Activated naive CD4-positive, alpha-beta T cell treated with anti-CD3 and anti-CD28 coated beads, Interleukin-2, amount 10 ng/mL, durations not matched to agents 7 days and 5 days (primary cell): Measurements from ENCODE around the gene ACP3.
"Not testable (repeated sequence)": the region's sequence is repeated elsewhere in the genome, so short reads cannot be mapped to it uniquely, and the experiment has no call there.

Experiments
- CTCF ChIA-PET: fragments of 350-600 bp; sonication (Branson Sonifier 250); formaldehyde crosslinking; loops from one replicate; lab custom pipeline; 2021; ENCODE audit warnings: antibody characterized with exemption; lab: Charles Lee
- DNase-seq: peaks from one replicate; pipeline ENCODE4 v3.0.0-alpha.2; 2020
- H3K27ac Mint-ChIP-seq: one replicate; pipeline ENCODE4 v1.8.0; 2021; ENCODE audit warnings: mild to moderate bottlenecking, moderate library complexity, mixed read lengths
- H3K27me3 Mint-ChIP-seq: one replicate; pipeline ENCODE4 v1.8.0; 2021; ENCODE audit warnings: mild to moderate bottlenecking, mixed read lengths
- H3K36me3 Mint-ChIP-seq: one replicate; pipeline ENCODE4 v1.8.0; 2021; ENCODE audit warnings: mixed read lengths
- H3K4me1 Mint-ChIP-seq: one replicate; pipeline ENCODE4 v1.8.0; 2021; ENCODE audit warnings: mixed read lengths
- H3K4me3 Mint-ChIP-seq: one replicate; pipeline ENCODE4 v1.8.0; 2021; ENCODE audit warnings: mild to moderate bottlenecking, moderate library complexity, mixed read lengths
- H3K9me3 Mint-ChIP-seq: one replicate; pipeline ENCODE4 v1.8.0; 2021; ENCODE audit warnings: mixed read lengths

The ACP3 gene

GRCh38 chr3:132356568-132356967 is 39.4 kb downstream of the ACP3 start:
- H3K9me3 Mint-ChIP-seq, result no peaks in the 10 kb centered on the region
- H3K36me3 Mint-ChIP-seq, result no peaks in the 10 kb centered on the region
- peaks cover 4% of the 10 kb centered on the region for H3K27me3 Mint-ChIP-seq
- H3K4me3 Mint-ChIP-seq, result no peak overlapping the region
- H3K4me1 Mint-ChIP-seq, result no peaks in the 10 kb centered on the region
- H3K27ac Mint-ChIP-seq, result no peak overlapping the region
- CTCF ChIA-PET, result interaction anchor here (0.6 to 1.1 kb wide), 2 partner anchors 286 to 867 kb away, joined by 3 read pairs; no protein-coding TSS in a partner anchor
- DNase-seq, result no peak

- Mint-ChIP-seq H3K4me1 (no peaks in the 10 kb centered on the region), H3K36me3 (no peaks in the 10 kb centered on the region)
- CTCF ChIA-PET, result interaction anchor here (1.7 kb wide), 1 partner anchor 18 kb away, joined by 6 read pairs; no protein-coding TSS in a partner anchor
These were observed 43.5 kb downstream of the ACP3 start for GRCh38 chr3:132360717-132361116.

DNA sequence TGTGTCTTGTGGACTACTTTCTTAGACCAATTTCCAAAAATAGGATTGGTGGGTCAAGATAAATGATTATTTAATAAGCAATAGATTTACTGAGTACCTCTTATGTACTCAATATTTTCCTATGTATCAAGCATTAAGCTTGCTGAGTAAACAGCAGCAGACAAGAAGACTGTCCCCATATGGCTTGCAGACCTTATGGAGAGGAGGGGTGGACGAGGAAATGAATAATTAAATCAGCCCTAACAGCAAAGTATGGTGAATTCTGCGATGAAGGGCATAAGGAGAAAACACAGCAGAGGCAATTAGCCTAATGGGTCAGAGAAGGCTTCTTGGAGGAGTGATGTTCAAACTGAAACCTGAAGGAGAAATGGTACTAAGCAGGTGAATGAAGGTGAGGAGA is 45.1 kb downstream of the ACP3 start:
- peaks cover 11% of the 10 kb centered on the region for H3K27me3 Mint-ChIP-seq
- no peak overlapping the region for H3K27ac Mint-ChIP-seq
- no peak for DNase-seq
- H3K4me1 Mint-ChIP-seq, result no peaks in the 10 kb centered on the region
- CTCF ChIA-PET, result no interaction called here
- no peaks in the 10 kb centered on the region for H3K9me3 Mint-ChIP-seq
- H3K4me3 Mint-ChIP-seq, result no peak overlapping the region
- H3K36me3 Mint-ChIP-seq, result no peaks in the 10 kb centered on the region

More at GRCh38 chr3:132360717-132361116, 43.5 kb downstream of the ACP3 start:
- H3K9me3 Mint-ChIP-seq, result no peaks in the 10 kb centered on the region
- H3K27me3 Mint-ChIP-seq, result peaks cover 7% of the 10 kb centered on the region
- no peak for DNase-seq
- no peak overlapping the region for H3K27ac Mint-ChIP-seq
- H3K4me3 Mint-ChIP-seq, result no peak overlapping the region

DNA sequence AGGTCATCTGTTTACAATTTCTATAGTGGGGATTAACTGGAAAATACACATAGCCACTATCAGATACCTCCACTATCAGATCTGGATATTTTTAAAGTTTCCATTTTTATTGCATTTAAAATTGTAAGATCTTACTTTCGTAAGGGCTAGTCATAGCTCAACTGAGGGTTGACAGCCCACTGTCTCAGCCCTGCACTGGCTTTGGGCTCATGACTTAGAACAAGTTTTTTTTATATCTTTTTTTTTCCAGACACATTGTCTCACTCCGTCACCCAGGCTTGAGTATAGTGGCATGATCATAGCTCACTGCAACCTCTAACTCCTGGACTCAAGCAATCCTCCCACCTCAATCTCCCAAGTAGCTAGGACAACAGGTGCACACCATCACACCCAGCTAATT is 51.3 kb downstream of the ACP3 start:
- Mint-ChIP-seq H3K27me3 (peaks cover 9% of the 10 kb centered on the region), H3K4me1 (no peaks in the 10 kb centered on the region), H3K4me3 (no peak overlapping the region), H3K9me3 (no peaks in the 10 kb centered on the region), H3K27ac (no peak overlapping the region), H3K36me3 (no peaks in the 10 kb centered on the region)
- CTCF ChIA-PET, result no interaction called here
- DNase-seq, result no peak

DNA sequence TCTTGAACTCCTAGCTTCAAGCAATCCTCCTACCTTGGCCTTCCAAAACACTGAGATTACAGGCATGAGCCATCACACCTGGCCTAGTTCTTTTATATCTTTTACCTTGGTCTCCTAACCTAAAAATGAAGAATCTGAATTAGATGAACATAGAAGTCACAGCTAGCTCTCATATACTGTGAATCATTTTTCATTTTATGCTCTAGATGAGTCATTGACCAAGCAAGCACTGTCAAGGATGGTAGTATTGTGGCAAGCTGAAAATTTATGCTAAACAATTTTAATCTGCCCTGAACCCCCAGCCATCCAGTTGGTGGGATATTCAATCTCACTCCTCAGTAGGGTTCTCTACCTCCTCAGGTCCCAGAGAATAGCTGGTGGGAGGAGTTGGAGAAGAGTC is 51.8 kb downstream of the ACP3 start:
- no peaks in the 10 kb centered on the region for H3K4me1 Mint-ChIP-seq

DNA sequence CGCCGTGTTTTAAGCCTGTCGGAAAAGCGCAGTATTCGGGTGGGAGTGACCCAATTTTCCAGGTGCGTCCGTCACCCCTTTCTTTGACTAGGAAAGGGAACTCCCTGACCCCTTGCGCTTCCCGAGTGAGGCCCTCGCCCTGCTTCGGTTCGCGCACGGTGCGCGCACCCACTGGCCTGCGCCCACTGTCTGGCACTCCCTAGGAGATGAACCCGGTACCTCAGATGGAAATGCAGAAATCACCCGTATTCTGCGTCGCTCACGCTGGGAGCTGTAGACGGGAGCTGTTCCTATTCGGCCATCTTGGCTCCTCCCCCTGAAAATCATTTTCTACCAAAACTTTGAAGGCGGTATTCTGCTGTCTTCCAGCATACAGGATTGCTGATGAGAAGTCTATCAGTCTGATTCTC is 59.7 kb downstream of the ACP3 start:
- not testable (repeated sequence) for H3K9me3 Mint-ChIP-seq, H3K4me1 Mint-ChIP-seq, DNase-seq, H3K27me3 Mint-ChIP-seq, H3K36me3 Mint-ChIP-seq, H3K27ac Mint-ChIP-seq, H3K4me3 Mint-ChIP-seq
- CTCF ChIA-PET, result interaction anchor here (0.6 kb wide), 1 partner anchor 1819 kb away, joined by 3 read pairs; no protein-coding TSS in a partner anchor

More for the DNA sequence above, 51.8 kb downstream of the ACP3 start:
- Mint-ChIP-seq H3K9me3 (no peaks in the 10 kb centered on the region), H3K36me3 (no peaks in the 10 kb centered on the region), H3K4me3 (no peak overlapping the region), H3K27me3 (peaks cover 9% of the 10 kb centered on the region), H3K27ac (no peak overlapping the region)
- DNase-seq, result no peak
- CTCF ChIA-PET, result no interaction called here

DNA sequence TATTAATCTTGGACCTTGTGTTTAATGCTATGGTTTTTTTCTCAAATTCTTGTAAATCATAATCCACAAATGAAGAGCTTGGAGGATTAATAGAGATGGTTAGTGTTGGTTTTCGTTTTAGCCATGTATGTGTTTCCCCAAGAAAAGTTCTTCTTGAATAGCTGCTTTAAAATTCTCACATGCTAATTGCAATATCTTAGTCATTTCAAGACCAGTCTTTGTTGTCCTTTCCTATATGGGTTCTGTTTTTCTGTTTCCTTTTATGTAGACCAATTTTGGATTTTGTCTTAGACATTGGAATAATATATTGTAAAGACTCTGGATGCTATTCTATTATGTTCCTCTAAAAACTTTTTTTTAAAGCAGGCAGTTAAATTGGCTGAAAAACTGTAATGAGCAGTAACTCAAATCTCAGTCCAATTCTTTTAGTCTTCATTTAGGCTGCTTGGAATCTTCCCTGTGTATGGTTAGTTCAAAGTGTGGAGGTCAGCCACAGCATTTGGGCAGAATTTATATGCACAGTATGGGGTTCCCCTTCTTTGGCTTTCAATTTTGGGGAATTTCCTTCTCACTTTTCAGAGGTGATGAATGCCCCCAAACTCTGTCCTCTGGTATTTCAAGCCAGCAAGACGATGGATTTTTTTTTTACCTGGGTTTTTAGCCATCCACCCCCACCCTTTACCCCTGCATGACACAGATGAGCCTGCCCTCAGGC is 61.0 kb downstream of the ACP3 start:
- Mint-ChIP-seq H3K36me3 (no peaks in the 10 kb centered on the region), H3K9me3 (no peaks in the 10 kb centered on the region), H3K4me1 (no peaks in the 10 kb centered on the region), H3K27ac (no peak overlapping the region), H3K4me3 (no peak overlapping the region), H3K27me3 (no peaks in the 10 kb centered on the region)
- DNase-seq, result no peak
- CTCF ChIA-PET, result no interaction called here

DNA sequence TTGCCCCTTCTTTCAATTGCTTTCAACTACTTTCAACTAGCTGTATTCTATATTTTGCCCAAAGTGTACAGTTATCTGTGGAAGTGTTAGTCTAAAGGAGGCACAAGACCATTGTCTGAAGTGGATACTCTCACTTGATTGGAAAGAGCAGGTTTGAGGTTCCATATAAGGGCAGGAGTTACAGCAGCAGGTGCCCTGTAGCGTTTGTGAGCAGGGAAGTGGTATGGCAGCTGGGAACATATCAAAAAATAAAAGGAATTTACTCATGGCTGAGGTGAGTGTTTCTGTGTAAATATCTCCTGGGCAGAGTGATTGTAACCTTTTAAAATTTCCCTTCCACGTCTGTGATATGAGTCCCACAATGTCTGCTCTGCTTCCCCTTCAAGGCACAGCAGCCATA is 61.6 kb downstream of the ACP3 start:
- Mint-ChIP-seq H3K27ac (no peak overlapping the region), H3K36me3 (no peaks in the 10 kb centered on the region), H3K4me1 (no peaks in the 10 kb centered on the region), H3K27me3 (no peaks in the 10 kb centered on the region), H3K4me3 (no peak overlapping the region), H3K9me3 (no peaks in the 10 kb centered on the region)
- DNase-seq, result no peak
- CTCF ChIA-PET, result no interaction called here

DNA sequence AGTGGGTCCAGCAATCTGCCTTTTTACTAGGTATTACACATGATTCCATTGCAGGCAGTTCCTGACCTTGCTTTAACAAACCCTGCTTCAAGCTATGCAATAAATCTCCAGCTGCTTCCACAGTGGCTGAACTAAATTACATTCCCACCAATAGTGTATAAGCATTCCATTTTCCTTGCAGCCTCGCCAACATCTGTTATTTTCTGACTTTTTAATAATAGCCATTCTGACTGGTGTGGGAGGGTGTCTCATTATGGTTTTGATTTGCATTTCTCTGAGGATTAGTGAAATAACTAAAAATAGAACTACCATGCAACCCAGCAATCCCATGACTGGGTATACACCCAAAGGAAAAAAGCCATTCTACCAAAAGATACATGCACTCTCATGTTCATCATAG is 63.7 kb downstream of the ACP3 start:
- no peak overlapping the region for H3K4me3 Mint-ChIP-seq
- no peaks in the 10 kb centered on the region for H3K9me3 Mint-ChIP-seq
- no peaks in the 10 kb centered on the region for H3K36me3 Mint-ChIP-seq
- DNase-seq, result no peak
- H3K27ac Mint-ChIP-seq, result no peak overlapping the region
- H3K27me3 Mint-ChIP-seq, result no peaks in the 10 kb centered on the region
- CTCF ChIA-PET, result no interaction called here
- no peaks in the 10 kb centered on the region for H3K4me1 Mint-ChIP-seq

GRCh38 chr3:132381348-132381944 is 64.2 kb downstream of the ACP3 start:
- no peak for DNase-seq
- no peak overlapping the region for H3K27ac Mint-ChIP-seq
- CTCF ChIA-PET, result no interaction called here
- H3K9me3 Mint-ChIP-seq, result no peaks in the 10 kb centered on the region
- no peaks in the 10 kb centered on the region for H3K36me3 Mint-ChIP-seq
- H3K4me1 Mint-ChIP-seq, result no peaks in the 10 kb centered on the region
- H3K4me3 Mint-ChIP-seq, result no peak overlapping the region
- no peaks in the 10 kb centered on the region for H3K27me3 Mint-ChIP-seq

GRCh38 chr3:132382267-132382666 is 65.1 kb downstream of the ACP3 start:
- Mint-ChIP-seq H3K4me1 (no peaks in the 10 kb centered on the region), H3K27ac (no peak overlapping the region), H3K36me3 (no peaks in the 10 kb centered on the region), H3K4me3 (no peak overlapping the region), H3K9me3 (no peaks in the 10 kb centered on the region), H3K27me3 (no peaks in the 10 kb centered on the region)
- no peak for DNase-seq
- CTCF ChIA-PET, result interaction anchor here (1.7 kb wide), 1 partner anchor 16 kb away, joined by 4 read pairs; no protein-coding TSS in a partner anchor

DNA sequence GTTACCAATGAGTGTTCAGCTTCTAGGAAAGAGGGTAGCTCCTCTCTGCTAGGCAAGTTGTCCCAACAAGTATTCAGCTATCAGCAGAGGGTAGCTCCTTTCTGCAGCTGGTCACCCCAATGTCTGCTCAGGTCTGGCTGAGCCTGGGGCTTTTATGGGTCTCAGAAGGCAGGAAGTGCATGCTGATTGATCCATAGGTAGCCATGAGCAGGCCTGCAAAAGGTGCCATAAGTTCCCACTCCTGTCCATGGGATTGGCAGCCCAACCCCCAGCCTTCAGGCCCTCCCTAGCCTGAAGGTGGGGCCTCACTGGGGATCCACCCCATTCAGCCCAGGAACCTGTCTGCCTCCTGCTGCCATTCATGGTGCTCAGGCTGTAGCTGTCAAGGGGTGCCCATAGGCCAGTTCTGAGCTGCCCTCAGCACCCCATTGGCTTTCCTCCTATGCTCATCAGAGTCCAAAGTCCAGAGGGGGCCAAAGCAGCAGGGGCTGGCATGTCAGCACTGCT is 65.5 kb downstream of the ACP3 start:
- H3K27ac Mint-ChIP-seq, result no peak overlapping the region
- CTCF ChIA-PET, result interaction anchor here (1.7 kb wide), 1 partner anchor 15 kb away, joined by 4 read pairs; no protein-coding TSS in a partner anchor
- no peaks in the 10 kb centered on the region for H3K36me3 Mint-ChIP-seq
- H3K4me3 Mint-ChIP-seq, result no peak overlapping the region
- H3K27me3 Mint-ChIP-seq, result no peaks in the 10 kb centered on the region
- no peaks in the 10 kb centered on the region for H3K9me3 Mint-ChIP-seq
- no peak for DNase-seq
- no peaks in the 10 kb centered on the region for H3K4me1 Mint-ChIP-seq

- Mint-ChIP-seq H3K27me3 (no peaks in the 10 kb centered on the region), H3K4me1 (no peaks in the 10 kb centered on the region), H3K4me3 (no peak overlapping the region)
These were observed 69.1 kb downstream of the ACP3 start for GRCh38 chr3:132386259-132386658.

DNA sequence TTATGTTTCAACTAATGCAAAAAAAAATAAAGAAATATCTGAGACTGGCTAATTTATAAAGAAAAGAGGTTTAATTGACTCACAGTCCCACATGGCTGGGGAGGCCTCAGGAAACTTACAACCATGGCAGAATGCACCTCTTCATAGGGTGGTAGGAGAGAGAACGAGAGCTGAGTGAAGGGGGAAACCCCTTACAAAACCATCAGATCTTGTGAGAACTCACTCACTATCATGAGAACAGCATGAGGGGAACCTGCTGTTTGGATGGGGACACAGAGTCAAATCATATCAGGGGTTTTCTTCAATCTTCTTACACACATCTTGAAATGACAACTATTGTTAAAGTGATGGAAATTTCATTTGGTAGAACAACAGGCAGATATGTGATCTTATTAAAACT is 75.5 kb downstream of the ACP3 start:
- H3K27me3 Mint-ChIP-seq, H3K27ac Mint-ChIP-seq, DNase-seq, H3K9me3 Mint-ChIP-seq, H3K4me3 Mint-ChIP-seq, CTCF ChIA-PET, H3K36me3 Mint-ChIP-seq, H3K4me1 Mint-ChIP-seq: not testable (repeated sequence)

More at GRCh38 chr3:132386259-132386658, 69.1 kb downstream of the ACP3 start:
- CTCF ChIA-PET, result no interaction called here
- Mint-ChIP-seq H3K9me3 (no peaks in the 10 kb centered on the region), H3K36me3 (no peaks in the 10 kb centered on the region), H3K27ac (no peak overlapping the region)
- DNase-seq, result no peak

DNA sequence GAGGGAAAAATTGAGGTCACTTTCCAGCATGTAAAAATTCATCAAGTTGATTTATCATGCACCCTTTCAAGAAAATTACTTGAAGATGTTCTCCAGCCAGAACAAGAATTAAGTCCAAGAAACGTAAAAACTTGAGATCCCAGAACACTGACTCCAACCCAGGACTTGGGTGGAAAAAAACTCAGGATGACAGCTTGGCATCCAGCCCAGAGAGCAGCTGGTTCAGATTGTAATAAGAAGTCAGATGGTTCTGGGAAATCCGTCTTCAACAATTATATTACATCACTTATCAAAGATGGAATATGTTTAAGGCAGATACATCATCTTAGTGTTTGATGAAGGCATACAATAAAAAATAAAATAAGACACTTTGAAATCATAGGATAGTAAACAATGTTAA is 77.1 kb downstream of the ACP3 start:
- no peaks in the 10 kb centered on the region for H3K9me3 Mint-ChIP-seq
- no peak overlapping the region for H3K4me3 Mint-ChIP-seq
- H3K27me3 Mint-ChIP-seq, result no peaks in the 10 kb centered on the region
- DNase-seq, result no peak
- no peaks in the 10 kb centered on the region for H3K4me1 Mint-ChIP-seq
- no peak overlapping the region for H3K27ac Mint-ChIP-seq
- no peaks in the 10 kb centered on the region for H3K36me3 Mint-ChIP-seq
- CTCF ChIA-PET, result interaction anchor here (1.1 kb wide), 1 partner anchor 15 kb away, joined by 3 read pairs; no protein-coding TSS in a partner anchor
